Left ventricle myocardium inferior (tissue), 1 donor: ENCODE results near the gene STX7. TPM values are rescaled to one million over a fixed set of nuclear protein-coding genes. Genes with fewer than 3 reads are reported as not detected.

Experiments
- DNase-seq: peaks from one replicate; pipeline ENCODE4 v3.0.0-alpha.2; 2020
- H3K27ac ChIP-seq: fragments of 200-600 bp; replicated peaks from 2 replicates; pipeline ENCODE4 v1.8.0; 2021
- H3K27me3 ChIP-seq: fragments of 200-600 bp; 2 replicates; pipeline ENCODE4 v1.8.0; 2021; ENCODE audit warnings: low read depth
- H3K36me3 ChIP-seq: fragments of 200-600 bp; 2 replicates; pipeline ENCODE4 v1.8.0; 2021
- H3K4me1 ChIP-seq: fragments of 200-600 bp; 2 replicates; pipeline ENCODE4 v1.8.0; 2021
- H3K4me3 ChIP-seq: fragments of 200-600 bp; 2 replicates; pipeline ENCODE4 v1.8.0; 2021; ENCODE audit warnings: mild to moderate bottlenecking, moderate library complexity
- H3K9me3 ChIP-seq: fragments of 200-600 bp; replicated peaks from 2 replicates; pipeline ENCODE4 v1.8.0; 2021
- intact Hi-C: fragments of 100-400 bp; cut with micrococcal nuclease; formaldehyde crosslinking; loops from one replicate; pipeline ENCODE4 v1.11.0; 2022
- total RNA-seq: library from RNA; stranded (reverse); fragmentation: NEBNext Ultra II Directional; extraction: Animal tissue kit (Norgen Biotek cat#: 25700); gene quantifications from one replicate; pipeline ENCODE4 v1.2.1, GENCODE V29; 2021
- TF ChIP-seq, protein P1 (sequence below): fragments of 200-600 bp; IDR thresholded peaks from 2 replicates; pipeline ENCODE4 v1.8.0; 2021; ENCODE audit warnings: antibody characterized with exemption, mild to moderate bottlenecking, borderline replicate concordance
- donor health status: DM: no; HTN: yes; CAD: no; lungs with severe emphysema.

Gene STX7
- total RNA-seq, 1 donor from 2014 or later = 48.4 TPM

DNA sequence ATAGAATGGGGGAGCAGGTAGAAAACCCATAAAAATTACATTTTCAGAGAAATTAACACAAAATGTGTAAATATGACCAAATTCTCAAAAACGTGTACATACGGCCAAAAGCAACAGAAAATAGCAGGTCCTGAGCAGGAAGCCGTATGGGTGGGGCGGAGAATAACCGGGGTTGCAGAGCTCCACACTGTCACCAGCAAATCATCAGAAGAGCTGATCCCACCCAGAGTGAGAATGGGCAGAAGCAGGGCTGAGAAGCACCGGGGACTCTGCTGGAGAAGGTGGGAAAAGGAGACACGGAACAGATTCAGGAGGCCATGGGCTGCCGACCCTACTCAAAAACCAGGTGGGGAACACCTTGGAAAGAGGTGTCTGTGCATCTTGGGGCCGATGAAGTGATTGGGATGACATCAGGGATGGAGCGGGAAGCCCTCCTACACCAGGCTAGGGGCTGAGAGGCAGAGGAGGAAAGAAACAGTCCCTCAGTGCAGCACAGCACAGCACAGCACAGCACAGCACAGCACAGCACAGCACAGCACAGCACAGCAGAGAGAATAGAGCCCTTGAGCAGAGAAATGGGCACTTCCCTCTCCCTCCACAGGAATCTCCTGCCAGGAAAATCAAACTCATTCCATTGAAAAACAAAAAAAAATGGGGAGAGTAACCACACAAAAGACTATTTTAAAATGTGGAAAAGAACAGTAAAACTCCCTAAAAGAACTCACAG, 22.3 kb downstream of the STX7 start:
- peaks cover 48% of the 10 kb centered on the region for H3K4me1 ChIP-seq
- no peak for DNase-seq
- H3K27ac ChIP-seq = peak overlapping the region; percentile 61

DNA sequence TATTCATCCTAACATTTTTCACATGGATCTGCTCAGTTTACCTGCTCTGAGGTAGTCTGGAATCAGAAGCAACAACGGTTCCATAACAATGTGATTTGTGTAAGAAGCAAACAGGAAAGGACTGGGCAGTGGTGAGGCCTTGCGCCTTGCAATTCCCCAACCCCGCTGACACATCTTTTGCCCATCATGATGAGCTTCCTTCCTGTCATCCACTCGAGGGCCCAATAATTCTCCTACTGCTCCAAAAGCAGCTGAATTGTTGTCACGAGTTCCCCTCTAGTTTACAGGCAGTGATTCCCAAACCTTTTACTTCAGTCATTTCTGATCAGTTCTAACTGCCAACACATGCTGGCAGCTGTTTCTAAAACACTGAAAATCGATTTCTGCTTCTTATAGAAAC, 22.9 kb downstream of the STX7 start:
- peaks cover 43% of the 10 kb centered on the region for H3K4me1 ChIP-seq

More for the DNA sequence above, 22.3 kb downstream of the STX7 start:
- intact Hi-C loops = no loop called here
- no peaks in the 10 kb centered on the region for H3K36me3 ChIP-seq
- peak overlapping the region; percentile 10 for H3K4me3 ChIP-seq
- no peaks in the 10 kb centered on the region for H3K27me3 ChIP-seq
- TF ChIP-seq, protein P1, sequence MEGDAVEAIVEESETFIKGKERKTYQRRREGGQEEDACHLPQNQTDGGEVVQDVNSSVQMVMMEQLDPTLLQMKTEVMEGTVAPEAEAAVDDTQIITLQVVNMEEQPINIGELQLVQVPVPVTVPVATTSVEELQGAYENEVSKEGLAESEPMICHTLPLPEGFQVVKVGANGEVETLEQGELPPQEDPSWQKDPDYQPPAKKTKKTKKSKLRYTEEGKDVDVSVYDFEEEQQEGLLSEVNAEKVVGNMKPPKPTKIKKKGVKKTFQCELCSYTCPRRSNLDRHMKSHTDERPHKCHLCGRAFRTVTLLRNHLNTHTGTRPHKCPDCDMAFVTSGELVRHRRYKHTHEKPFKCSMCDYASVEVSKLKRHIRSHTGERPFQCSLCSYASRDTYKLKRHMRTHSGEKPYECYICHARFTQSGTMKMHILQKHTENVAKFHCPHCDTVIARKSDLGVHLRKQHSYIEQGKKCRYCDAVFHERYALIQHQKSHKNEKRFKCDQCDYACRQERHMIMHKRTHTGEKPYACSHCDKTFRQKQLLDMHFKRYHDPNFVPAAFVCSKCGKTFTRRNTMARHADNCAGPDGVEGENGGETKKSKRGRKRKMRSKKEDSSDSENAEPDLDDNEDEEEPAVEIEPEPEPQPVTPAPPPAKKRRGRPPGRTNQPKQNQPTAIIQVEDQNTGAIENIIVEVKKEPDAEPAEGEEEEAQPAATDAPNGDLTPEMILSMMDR = no peak
- no peaks in the 10 kb centered on the region for H3K9me3 ChIP-seq

DNA sequence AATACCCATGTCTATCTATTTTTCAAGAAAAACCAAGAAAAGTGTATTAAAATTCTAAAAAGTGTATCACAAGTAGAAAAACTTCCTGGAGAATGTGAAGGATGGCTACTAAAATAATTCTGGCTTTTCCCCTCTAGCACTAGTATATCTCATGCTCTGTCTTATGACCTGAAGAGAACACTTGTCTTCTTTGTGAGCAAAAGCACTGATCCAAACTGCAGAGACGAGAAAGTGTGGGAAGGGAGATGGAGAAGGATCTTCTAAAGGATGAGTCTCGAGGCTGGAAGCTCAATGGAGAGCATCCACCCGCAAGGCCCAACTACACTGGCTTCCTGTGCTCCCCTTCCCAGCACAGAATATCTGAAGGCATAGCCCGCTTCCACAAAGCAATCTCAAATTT, 23.5 kb downstream of the STX7 start:
- H3K36me3 ChIP-seq = no peaks in the 10 kb centered on the region
- DNase-seq = no peak
- intact Hi-C loops = loop anchor here (5.0 kb wide), 1 partner anchor 207 kb away; no protein-coding TSS in a partner anchor
- TF ChIP-seq, protein P1 = no peak
- peaks cover 47% of the 10 kb centered on the region for H3K4me1 ChIP-seq
- no peaks in the 10 kb centered on the region for H3K27me3 ChIP-seq
- H3K4me3 ChIP-seq = no peak overlapping the region
- H3K27ac ChIP-seq = peak overlapping the region; percentile 61
- no peaks in the 10 kb centered on the region for H3K9me3 ChIP-seq

More for the DNA sequence above, 22.9 kb downstream of the STX7 start:
- Histone ChIP-seq H3K27me3 (no peaks in the 10 kb centered on the region), H3K36me3 (no peaks in the 10 kb centered on the region), H3K27ac (peak overlapping the region; percentile 61), H3K4me3 (no peak overlapping the region), H3K9me3 (no peaks in the 10 kb centered on the region)
- no peak for DNase-seq
- intact Hi-C loops = no loop called here
- TF ChIP-seq, protein P1 = no peak

DNA sequence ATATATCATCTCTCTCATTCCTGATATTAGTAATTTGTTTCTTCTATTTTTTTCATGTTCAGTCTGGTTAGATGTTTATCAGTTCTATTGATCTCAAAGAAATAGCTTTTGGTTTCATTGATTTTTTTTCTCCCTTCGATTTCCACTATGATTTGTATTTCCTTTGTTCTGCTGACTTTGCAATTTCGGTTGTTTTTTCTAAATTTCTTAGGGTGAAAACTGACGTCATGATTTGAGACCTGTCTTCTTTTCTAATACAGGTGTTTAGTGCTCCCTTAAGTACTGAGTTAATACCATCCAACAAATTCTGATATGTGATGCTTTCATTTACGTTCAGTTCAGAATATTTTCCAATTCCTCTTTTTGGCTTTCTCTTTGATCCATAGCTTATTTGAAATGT, 25.2 kb downstream of the STX7 start:
- DNase-seq = no peak
- Histone ChIP-seq H3K27ac (no peak overlapping the region), H3K36me3 (no peaks in the 10 kb centered on the region), H3K27me3 (no peaks in the 10 kb centered on the region), H3K4me1 (peaks cover 60% of the 10 kb centered on the region), H3K9me3 (no peaks in the 10 kb centered on the region), H3K4me3 (no peak overlapping the region)
- TF ChIP-seq, protein P1 = no peak
- intact Hi-C loops = loop anchor here (5.0 kb wide), 1 partner anchor 205 kb away; no protein-coding TSS in a partner anchor

DNA sequence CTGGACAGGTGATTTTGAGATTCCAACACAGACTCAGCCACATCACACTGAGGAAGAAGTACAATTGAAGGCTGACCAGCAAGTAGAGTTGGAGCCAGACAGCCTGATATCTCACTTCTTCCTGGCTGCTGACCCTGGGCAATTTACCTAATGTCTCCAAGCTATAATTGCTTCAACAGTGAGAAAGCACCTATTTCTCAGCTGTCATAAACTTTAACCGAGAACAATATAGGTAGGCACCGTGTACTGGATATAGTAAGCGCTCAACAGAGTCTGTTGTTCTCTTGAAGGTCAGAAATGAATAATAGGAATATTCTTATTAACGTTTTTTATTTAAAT, 28.3 kb downstream of the STX7 start:
- Histone ChIP-seq H3K27ac (no peak overlapping the region), H3K36me3 (no peaks in the 10 kb centered on the region), H3K27me3 (no peaks in the 10 kb centered on the region), H3K9me3 (no peaks in the 10 kb centered on the region), H3K4me3 (no peak overlapping the region), H3K4me1 (peaks cover 45% of the 10 kb centered on the region)
- TF ChIP-seq, protein P1 = no peak
- no peak for DNase-seq
- intact Hi-C loops = loop anchor here (5.0 kb wide), 1 partner anchor 202 kb away; no protein-coding TSS in a partner anchor
